ENCODE data around the gene CHST10. TPM values are rescaled to one million over a fixed set of nuclear protein-coding genes. Genes with fewer than 3 reads are reported as not detected.

CHST10 gene
- total and polyA plus RNA-seq, 10 of the 15 experiments (the other 5 are each of a cell fraction or from before 2014, with no cell fraction given) = 2.0 to 22.5 (median 15.7) TPM

DNA sequence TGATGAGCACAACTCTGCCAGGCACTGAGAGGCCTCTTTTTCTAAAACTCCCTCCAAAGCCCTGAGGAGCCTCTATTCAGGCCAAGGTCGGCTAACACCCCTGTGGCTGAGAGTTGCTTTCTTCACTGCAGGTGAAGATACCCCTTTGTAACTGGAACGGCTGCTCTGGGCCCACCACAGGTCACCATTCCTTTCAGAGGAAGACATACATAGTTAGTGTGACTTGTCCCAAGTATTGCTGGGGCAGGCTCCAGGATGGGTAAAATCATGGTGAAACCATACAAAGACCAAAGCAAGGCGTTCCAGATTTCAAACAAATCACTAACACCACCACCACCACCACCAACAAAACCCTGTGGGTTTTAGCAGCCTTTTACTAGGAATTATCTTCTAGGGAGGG, 36.8 kb downstream of the CHST10 start:
- no peak for TF ChIP-seq KLF5 (IDR thresholded peaks at IDR 0.05; ENCODE audit: partially characterized antibody)
- TF ChIP-seq LARP7 (IDR thresholded peaks at IDR 0.05) = no peak
- TF ChIP-seq, protein P1, sequence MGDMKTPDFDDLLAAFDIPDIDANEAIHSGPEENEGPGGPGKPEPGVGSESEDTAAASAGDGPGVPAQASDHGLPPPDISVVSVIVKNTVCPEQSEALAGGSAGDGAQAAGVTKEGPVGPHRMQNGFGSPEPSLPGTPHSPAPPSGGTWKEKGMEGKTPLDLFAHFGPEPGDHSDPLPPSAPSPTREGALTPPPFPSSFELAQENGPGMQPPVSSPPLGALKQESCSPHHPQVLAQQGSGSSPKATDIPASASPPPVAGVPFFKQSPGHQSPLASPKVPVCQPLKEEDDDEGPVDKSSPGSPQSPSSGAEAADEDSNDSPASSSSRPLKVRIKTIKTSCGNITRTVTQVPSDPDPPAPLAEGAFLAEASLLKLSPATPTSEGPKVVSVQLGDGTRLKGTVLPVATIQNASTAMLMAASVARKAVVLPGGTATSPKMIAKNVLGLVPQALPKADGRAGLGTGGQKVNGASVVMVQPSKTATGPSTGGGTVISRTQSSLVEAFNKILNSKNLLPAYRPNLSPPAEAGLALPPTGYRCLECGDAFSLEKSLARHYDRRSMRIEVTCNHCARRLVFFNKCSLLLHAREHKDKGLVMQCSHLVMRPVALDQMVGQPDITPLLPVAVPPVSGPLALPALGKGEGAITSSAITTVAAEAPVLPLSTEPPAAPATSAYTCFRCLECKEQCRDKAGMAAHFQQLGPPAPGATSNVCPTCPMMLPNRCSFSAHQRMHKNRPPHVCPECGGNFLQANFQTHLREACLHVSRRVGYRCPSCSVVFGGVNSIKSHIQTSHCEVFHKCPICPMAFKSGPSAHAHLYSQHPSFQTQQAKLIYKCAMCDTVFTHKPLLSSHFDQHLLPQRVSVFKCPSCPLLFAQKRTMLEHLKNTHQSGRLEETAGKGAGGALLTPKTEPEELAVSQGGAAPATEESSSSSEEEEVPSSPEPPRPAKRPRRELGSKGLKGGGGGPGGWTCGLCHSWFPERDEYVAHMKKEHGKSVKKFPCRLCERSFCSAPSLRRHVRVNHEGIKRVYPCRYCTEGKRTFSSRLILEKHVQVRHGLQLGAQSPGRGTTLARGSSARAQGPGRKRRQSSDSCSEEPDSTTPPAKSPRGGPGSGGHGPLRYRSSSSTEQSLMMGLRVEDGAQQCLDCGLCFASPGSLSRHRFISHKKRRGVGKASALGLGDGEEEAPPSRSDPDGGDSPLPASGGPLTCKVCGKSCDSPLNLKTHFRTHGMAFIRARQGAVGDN (IDR thresholded peaks at IDR 0.05) = no peak
- TF ChIP-seq RFX5 (IDR thresholded peaks at IDR 0.05; ENCODE audit: low read depth, low read length) = no peak
- TF ChIP-seq MXI1 (IDR thresholded peaks at IDR 0.05; ENCODE audit: low read depth, low read length) = no peak
- TF ChIP-seq TCF3 (IDR thresholded peaks at IDR 0.05; ENCODE audit: borderline replicate concordance, insufficient read depth, low read depth, low read length) = no peak
- TF ChIP-seq HDGF (IDR thresholded peaks at IDR 0.05) = no peak
- TF ChIP-seq, protein P2, sequence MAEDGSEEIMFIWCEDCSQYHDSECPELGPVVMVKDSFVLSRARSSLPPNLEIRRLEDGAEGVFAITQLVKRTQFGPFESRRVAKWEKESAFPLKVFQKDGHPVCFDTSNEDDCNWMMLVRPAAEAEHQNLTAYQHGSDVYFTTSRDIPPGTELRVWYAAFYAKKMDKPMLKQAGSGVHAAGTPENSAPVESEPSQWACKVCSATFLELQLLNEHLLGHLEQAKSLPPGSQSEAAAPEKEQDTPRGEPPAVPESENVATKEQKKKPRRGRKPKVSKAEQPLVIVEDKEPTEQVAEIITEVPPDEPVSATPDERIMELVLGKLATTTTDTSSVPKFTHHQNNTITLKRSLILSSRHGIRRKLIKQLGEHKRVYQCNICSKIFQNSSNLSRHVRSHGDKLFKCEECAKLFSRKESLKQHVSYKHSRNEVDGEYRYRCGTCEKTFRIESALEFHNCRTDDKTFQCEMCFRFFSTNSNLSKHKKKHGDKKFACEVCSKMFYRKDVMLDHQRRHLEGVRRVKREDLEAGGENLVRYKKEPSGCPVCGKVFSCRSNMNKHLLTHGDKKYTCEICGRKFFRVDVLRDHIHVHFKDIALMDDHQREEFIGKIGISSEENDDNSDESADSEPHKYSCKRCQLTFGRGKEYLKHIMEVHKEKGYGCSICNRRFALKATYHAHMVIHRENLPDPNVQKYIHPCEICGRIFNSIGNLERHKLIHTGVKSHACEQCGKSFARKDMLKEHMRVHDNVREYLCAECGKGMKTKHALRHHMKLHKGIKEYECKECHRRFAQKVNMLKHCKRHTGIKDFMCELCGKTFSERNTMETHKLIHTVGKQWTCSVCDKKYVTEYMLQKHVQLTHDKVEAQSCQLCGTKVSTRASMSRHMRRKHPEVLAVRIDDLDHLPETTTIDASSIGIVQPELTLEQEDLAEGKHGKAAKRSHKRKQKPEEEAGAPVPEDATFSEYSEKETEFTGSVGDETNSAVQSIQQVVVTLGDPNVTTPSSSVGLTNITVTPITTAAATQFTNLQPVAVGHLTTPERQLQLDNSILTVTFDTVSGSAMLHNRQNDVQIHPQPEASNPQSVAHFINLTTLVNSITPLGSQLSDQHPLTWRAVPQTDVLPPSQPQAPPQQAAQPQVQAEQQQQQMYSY (CRISPR knock-in tag; IDR thresholded peaks at IDR 0.05) = no peak
- TF ChIP-seq TBL1XR1 (IDR thresholded peaks at IDR 0.05; ENCODE audit: low read depth, low read length) = no peak
- no peaks in the 10 kb centered on the region for H4K20me1 ChIP-seq (ENCODE audit: control insufficient read depth, insufficient read depth)
- ChIA-PET RAD21 (ENCODE audit: unreplicated experiment) (interaction anchor here (0.8 to 3.3 kb wide), 10 partner anchors 8 to 822 kb away, joined by 3 to 75 read pairs (median 4); partner anchors contain the start of genes CHST10 and PDCL3), CTCF (interaction anchor here (0.9 to 7.3 kb wide), 31 partner anchors 8 to 821 kb away, joined by 3 to 156 read pairs (median 5); partner anchors contain the start of gene PDCL3), SMC1A (ENCODE audit: uncharacterized antibody, unreplicated experiment) (interaction anchor here (0.7 to 6.0 kb wide), 22 partner anchors 10 to 821 kb away, joined by 3 to 89 read pairs (median 4); no protein-coding TSS in a partner anchor), POLR2A (interaction anchor here (1.2 to 1.3 kb wide), 2 partner anchors 14 to 36 kb away, joined by 3 to 5 read pairs; no protein-coding TSS in a partner anchor)
- no peak overlapping the region for H3K4me2 ChIP-seq (ENCODE audit: control insufficient read depth, insufficient read depth)
- no peaks in the 10 kb centered on the region; a peak in 1 of 4 replicates for H3K27me3 ChIP-seq (replicated peaks in 1 of 2; ENCODE audit: control insufficient read depth in 2 of 2, insufficient read depth in 2 of 2, low read length in 1 of 2)
- no peak overlapping the region for H3K27ac ChIP-seq (ENCODE audit: control insufficient read depth, insufficient read depth)
- in situ Hi-C loops (cut with MboI) (loop anchor here (5.0 to 10.0 kb wide), 2 partner anchors 118 to 816 kb away; no protein-coding TSS in a partner anchor), intact Hi-C loops (cut with micrococcal nuclease; ENCODE audit: unreplicated experiment) (loop anchor here (1.0 to 5.0 kb wide), 2 partner anchors 117 to 823 kb away; no protein-coding TSS in a partner anchor)
- H3K4me1 ChIP-seq (ENCODE audit: control insufficient read depth, insufficient read depth, low read length) = no peaks in the 10 kb centered on the region; the same call in 1 of the 2 replicates
- BruUV-seq (replicated peaks) = no TSS peak
- ATAC-seq (no peak; the same call in 2 of the 3 replicates), DNase-seq (ENCODE audit: low read depth, low spot score) (no peak), FAIRE-seq (no peak)
- no peaks in the 10 kb centered on the region for H3K79me2 ChIP-seq (ENCODE audit: control insufficient read depth, insufficient read depth, low read length)
- 69% methylated on average over 3 of the region's 3 CpGs for WGBS (ENCODE audit: insufficient coverage, insufficient replicate concordance, low lambda C conversion rate, missing lambda C conversion rate)
- no peak overlapping the region for H3K9ac ChIP-seq (ENCODE audit: control insufficient read depth, insufficient read depth, low read length)
- no peaks in the 10 kb centered on the region for H3K9me3 ChIP-seq (replicated peaks; ENCODE audit: control insufficient read depth, insufficient read depth, low read length)
- no peaks in the 10 kb centered on the region for H3K36me3 ChIP-seq (ENCODE audit: control insufficient read depth in 2 of 2, insufficient read depth in 2 of 2, low read length in 1 of 2)
- 0 out of 2 replicates have a peak overlapping the region, but pooled peaks have one; percentile 23 for H2AFZ ChIP-seq (ENCODE audit: control insufficient read depth, low read depth, low read length)
- no peak overlapping the region for H3K4me3 ChIP-seq

Data from GM12878 (cell line).